Activated CD8-positive, alpha-beta memory T cell treated with anti-CD3 and anti-CD28 coated beads, Interleukin-2, amount 10 ng/mL, durations not matched to agents 7 days and 5 days (primary cell): ENCODE data around the gene FAM171A1. TPM values are rescaled to one million over a fixed set of nuclear protein-coding genes. Genes with fewer than 3 reads are reported as not detected.

Experiments used
- ATAC-seq: fragments of 150-1000 bp; cut with Tn5 transposase; one replicate; pipeline ENCODE4 v1.10.0; 2021; ENCODE audit warnings: moderate library complexity
- CTCF ChIA-PET: fragments of 350-600 bp; sonication (Branson Sonifier 250); formaldehyde crosslinking; loops from one replicate; lab custom pipeline; 2021; ENCODE audit warnings: antibody characterized with exemption; lab: Charles Lee
- DNase-seq: peaks from one replicate; pipeline ENCODE4 v3.0.0-alpha.2; 2020
- H3K27ac Mint-ChIP-seq: one replicate; pipeline ENCODE4 v1.8.0; 2021; ENCODE audit warnings: mild to moderate bottlenecking, mixed read lengths
- H3K27me3 Mint-ChIP-seq: one replicate; pipeline ENCODE4 v1.8.0; 2021; ENCODE audit warnings: mixed read lengths
- H3K36me3 Mint-ChIP-seq: one replicate; pipeline ENCODE4 v1.8.0; 2021; ENCODE audit warnings: mild to moderate bottlenecking, mixed read lengths
- H3K4me1 Mint-ChIP-seq: one replicate; pipeline ENCODE4 v1.8.0; 2021; ENCODE audit warnings: mixed read lengths
- H3K4me3 Mint-ChIP-seq: one replicate; pipeline ENCODE4 v1.8.0; 2021; ENCODE audit warnings: mild to moderate bottlenecking, moderate library complexity, mixed read lengths
- H3K9me3 Mint-ChIP-seq: one replicate; pipeline ENCODE4 v1.8.0; 2022; ENCODE audit warnings: low read depth, mixed read lengths
- total RNA-seq, 2 experiments: library from RNA; stranded (reverse); gene quantifications; one replicate each; pipeline ENCODE4 v1.2.3, GENCODE V29; 2021

The FAM171A1 gene
- total RNA-seq, 2 experiments from 2014 or later: 0.68 to 2.9 TPM

DNA sequence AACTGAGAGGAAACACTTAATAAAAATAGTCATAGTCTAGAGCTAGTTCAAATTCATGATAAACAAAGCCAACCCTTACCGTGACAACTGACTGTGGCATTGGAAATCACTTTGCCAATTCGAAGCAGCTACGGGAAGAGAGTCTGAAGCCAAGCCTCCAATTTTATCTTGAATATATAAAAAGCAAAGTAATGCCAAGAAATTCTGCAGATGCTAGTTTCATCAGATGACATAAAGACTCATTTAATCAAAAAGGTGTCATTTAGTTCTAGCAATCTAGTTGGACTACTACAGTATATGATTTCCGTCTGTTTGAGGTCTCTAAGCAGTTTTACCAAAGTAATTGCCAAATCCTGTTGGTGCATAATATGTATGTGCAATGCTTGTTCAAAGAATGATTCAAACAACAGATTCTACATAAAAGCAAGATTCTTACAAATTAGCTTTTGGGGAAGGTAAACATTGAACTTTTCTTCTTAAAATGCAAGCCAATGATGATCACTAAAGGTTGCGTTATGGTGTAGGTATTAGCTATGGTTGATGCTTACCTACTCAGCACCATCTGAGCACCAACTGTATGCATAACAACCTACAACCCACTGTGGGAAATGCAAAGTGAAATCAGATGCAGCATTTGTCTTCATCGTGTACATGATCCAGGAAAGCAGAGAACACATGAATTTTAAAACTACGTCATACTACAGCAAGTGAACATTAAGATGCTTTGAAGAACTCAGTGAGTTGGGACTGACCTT lies 2.8 kb downstream of the FAM171A1 start:
- Mint-ChIP-seq H3K36me3 (no peaks in the 10 kb centered on the region), H3K27me3 (peaks cover 55% of the 10 kb centered on the region), H3K4me3 (no peak overlapping the region), H3K9me3 (no peaks in the 10 kb centered on the region), H3K4me1 (peaks cover 5% of the 10 kb centered on the region), H3K27ac (no peak overlapping the region)
- no peak for ATAC-seq
- CTCF ChIA-PET: interaction anchor here (1.2 kb wide), 1 partner anchor 22 kb away, joined by 3 read pairs; no protein-coding TSS in a partner anchor
- DNase-seq: no peak

DNA sequence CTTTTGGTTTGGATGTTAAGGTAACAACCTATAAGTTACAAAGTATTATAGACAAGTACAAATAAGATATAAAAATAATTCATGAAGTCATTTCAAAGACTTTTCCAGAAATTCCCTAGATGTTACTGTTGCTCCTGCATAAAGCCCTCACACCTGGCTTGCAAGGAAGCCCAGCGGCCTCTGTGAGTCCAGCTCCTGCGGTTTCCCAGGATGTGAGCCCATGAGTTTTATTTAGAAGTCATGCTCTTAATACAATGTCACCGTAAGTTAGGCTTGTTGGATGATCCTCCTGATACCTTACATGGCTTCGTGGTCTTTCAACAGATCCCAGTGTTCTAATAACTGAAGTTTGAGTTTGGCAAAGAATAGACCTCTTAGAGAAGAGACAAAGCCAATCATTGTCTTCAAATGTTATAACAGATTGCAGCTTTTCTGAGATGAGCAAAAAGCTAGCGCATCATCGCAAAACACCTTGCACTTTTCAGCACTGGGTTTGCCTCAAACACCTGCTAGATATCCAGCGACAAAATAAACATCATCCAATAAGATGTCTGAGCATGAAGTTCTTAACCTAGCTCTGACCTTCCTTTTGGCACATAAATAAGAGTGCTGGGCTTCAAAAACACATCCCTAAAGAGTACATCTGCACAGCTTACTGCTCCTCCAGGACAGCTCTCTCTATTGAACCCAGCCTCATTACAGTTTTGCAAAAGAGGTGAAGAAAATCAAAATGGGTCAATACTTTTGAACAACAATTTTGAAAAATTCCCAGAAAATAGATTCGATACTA lies 3.6 kb downstream of the FAM171A1 start:
- Mint-ChIP-seq H3K27me3 (peaks cover 54% of the 10 kb centered on the region), H3K4me1 (peaks cover 5% of the 10 kb centered on the region), H3K27ac (no peak overlapping the region), H3K9me3 (no peaks in the 10 kb centered on the region), H3K36me3 (no peaks in the 10 kb centered on the region), H3K4me3 (no peak overlapping the region)
- DNase-seq (no peak), ATAC-seq (no peak)
- CTCF ChIA-PET: interaction anchor here (1.2 kb wide), 1 partner anchor 21 kb away, joined by 3 read pairs; no protein-coding TSS in a partner anchor

DNA sequence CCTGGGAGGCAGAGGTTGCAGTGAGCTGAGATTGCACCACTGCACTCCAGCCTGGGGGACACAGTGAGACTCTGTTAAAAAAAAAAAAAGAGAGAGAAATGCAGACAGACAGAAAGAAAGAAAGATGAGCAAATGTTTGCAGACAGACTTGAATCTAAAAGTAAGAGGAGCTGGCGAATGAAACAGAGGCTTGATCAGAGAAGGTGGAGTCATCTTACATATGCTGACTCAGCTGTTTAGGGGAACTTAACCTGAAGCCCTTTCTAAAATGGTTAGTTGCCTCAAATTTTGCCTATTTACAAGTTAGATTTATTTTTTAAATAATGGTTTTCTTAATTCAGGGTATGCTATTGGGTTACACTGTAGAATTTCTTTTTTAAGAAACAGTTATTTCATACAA lies 5.4 kb downstream of the FAM171A1 start:
- H3K4me1 Mint-ChIP-seq: peaks cover 8% of the 10 kb centered on the region
- CTCF ChIA-PET: no interaction called here

DNA sequence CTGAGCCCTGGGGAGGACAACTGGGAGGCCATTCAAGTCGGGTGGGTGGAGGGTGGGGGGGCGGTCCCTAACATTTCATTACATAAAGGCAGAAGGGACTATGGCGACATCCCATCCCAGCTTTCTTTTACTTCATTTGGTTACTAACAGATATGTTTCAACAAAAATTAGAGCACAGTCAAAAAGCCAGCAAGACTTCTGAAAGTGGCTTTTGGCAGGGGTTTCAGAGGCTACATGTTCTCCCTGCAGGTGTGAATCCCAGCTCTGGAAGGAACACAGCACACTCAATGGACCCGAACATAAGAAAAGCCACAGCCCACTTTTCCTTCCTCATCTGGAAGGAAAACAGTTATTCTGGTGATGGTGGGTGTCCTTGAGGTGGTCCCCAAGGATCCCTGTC lies 7.1 kb downstream of the FAM171A1 start:
- Mint-ChIP-seq H3K36me3 (no peaks in the 10 kb centered on the region), H3K4me1 (peaks cover 8% of the 10 kb centered on the region), H3K9me3 (no peaks in the 10 kb centered on the region), H3K27me3 (peaks cover 50% of the 10 kb centered on the region), H3K27ac (no peak overlapping the region), H3K4me3 (no peak overlapping the region)
- CTCF ChIA-PET: interaction anchor here (0.6 kb wide), 1 partner anchor 16 kb away, joined by 3 read pairs; no protein-coding TSS in a partner anchor
- no peak for ATAC-seq
- DNase-seq: no peak

More for the DNA sequence above, 5.4 kb downstream of the FAM171A1 start:
- no peaks in the 10 kb centered on the region for H3K36me3 Mint-ChIP-seq
- H3K9me3 Mint-ChIP-seq: no peaks in the 10 kb centered on the region
- no peak overlapping the region for H3K4me3 Mint-ChIP-seq
- ATAC-seq: no peak
- peaks cover 49% of the 10 kb centered on the region for H3K27me3 Mint-ChIP-seq
- H3K27ac Mint-ChIP-seq: no peak overlapping the region
- no peak for DNase-seq

DNA sequence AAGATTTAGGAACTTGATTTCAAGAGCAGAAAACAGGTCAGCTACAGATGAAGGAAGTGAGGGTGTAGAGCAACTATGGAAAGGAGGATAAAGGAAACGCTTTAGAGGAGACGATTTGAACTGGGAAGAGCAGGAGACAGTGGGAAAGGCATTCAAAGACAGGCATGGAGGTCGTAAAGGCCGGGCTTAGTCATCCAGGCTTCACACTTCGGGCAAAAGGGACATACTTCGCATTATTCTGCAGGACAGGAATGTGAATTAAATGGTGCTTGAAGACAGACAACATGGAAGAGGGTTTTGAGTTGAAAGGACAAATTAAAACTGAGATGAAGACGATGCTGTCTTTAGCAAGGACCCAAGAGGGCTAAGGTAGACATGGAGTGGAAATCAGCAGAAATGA lies 8.1 kb downstream of the FAM171A1 start:
- ATAC-seq (no peak), DNase-seq (no peak)
- CTCF ChIA-PET: interaction anchor here (0.6 kb wide), 1 partner anchor 168 kb away, joined by 3 read pairs; no protein-coding TSS in a partner anchor
- H3K27ac Mint-ChIP-seq: no peak overlapping the region
- H3K9me3 Mint-ChIP-seq: no peaks in the 10 kb centered on the region
- H3K36me3 Mint-ChIP-seq: no peaks in the 10 kb centered on the region
- peaks cover 8% of the 10 kb centered on the region for H3K4me1 Mint-ChIP-seq
- no peak overlapping the region for H3K4me3 Mint-ChIP-seq
- H3K27me3 Mint-ChIP-seq: peaks cover 42% of the 10 kb centered on the region

DNA sequence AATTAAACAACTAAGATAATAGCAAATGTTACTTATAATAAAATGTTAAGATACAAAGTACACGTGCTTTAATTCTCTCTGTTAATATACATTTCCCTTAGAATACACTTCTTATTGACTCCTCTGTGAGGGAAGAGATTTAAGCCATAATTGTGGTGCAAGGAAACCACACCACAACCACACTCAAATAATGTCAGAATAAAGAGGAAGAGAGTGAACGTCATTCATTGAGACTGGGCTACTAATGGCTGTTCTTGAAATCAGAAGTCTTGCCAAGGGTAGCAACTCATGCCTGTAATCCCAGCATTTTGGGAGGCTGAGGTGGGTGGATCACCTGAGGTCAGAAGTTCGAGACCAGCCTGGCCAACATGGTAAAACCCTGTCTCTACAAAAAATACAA lies 10.0 kb downstream of the FAM171A1 start:
- Mint-ChIP-seq H3K36me3 (no peaks in the 10 kb centered on the region), H3K4me3 (no peak overlapping the region), H3K9me3 (no peaks in the 10 kb centered on the region), H3K27ac (no peak overlapping the region), H3K27me3 (peaks cover 34% of the 10 kb centered on the region), H3K4me1 (peaks cover 8% of the 10 kb centered on the region)
- ATAC-seq: no peak
- DNase-seq: no peak
- CTCF ChIA-PET: no interaction called here

DNA sequence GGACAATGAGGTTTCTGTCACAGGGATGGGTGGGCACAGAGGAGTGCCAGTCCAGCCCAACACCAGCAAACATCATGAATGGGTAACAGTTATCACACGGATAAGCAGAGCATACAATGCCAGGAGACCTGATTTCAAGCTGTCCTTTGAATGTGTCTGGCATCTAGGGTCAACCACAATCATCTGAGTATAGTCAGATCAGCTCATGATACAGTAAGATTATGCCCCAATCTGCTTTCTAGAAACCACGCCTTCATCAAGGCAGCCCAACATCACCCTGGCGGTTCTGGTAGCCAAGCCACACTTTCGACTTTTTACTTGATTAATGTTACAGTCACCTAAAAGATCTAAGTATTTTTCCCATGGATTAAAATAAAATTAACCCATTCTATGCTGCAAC lies 10.5 kb downstream of the FAM171A1 start:
- ATAC-seq (no peak), DNase-seq (no peak)
- H3K27me3 Mint-ChIP-seq: peaks cover 34% of the 10 kb centered on the region
- no peaks in the 10 kb centered on the region for H3K9me3 Mint-ChIP-seq
- H3K36me3 Mint-ChIP-seq: no peaks in the 10 kb centered on the region
- CTCF ChIA-PET: no interaction called here
- peaks cover 8% of the 10 kb centered on the region for H3K4me1 Mint-ChIP-seq
- no peak overlapping the region for H3K27ac Mint-ChIP-seq
- H3K4me3 Mint-ChIP-seq: no peak overlapping the region

DNA sequence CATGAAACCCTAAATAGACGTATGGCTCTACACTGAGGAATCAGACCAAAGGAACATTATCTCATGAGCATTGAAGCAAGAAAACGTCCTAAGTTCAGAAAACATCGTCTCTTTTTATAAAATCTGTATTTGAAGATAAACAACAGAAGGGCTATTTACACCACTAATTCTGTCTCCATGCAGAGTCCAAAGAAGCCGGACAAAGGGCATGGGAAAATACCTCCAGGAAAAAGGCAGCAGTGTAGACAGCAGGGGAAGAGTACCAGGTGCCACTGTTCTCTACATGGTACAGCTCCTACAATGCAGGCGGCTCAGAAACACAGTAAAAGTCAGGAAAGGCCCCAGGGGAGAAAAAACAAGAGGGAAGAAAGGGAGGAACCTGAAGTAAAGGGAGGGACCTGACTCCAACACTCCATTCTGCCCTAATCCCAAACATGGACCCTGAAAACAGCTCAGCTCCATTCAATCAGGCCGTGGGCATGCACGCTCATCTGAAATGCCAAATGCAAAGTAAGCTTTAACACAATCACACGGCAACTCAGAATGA lies 17.5 kb downstream of the FAM171A1 start:
- DNase-seq (no peak), ATAC-seq (no peak)
- H3K36me3 Mint-ChIP-seq: no peaks in the 10 kb centered on the region
- CTCF ChIA-PET: no interaction called here
- H3K27me3 Mint-ChIP-seq: peaks cover 27% of the 10 kb centered on the region
- H3K4me3 Mint-ChIP-seq: no peak overlapping the region
- no peaks in the 10 kb centered on the region for H3K9me3 Mint-ChIP-seq
- no peaks in the 10 kb centered on the region for H3K4me1 Mint-ChIP-seq
- no peak overlapping the region for H3K27ac Mint-ChIP-seq

DNA sequence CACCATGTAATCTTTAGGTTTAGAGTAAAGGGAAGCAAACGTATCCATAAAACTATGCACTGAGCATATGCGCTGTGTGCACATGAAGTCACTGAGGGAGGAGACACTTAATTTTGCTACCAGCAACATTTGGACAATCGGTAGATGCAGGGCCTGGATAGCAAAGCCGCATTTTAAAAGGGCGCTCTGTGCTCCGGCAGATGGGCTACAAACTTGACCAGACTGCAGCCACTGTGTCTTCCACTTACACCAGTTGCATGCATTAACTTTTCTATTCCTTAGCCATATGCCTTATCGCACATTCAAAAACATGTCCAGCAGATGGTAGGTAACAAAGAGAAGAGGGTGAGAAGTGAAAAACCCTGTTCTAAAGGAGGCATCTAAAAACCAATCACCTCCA lies 18.3 kb downstream of the FAM171A1 start:
- DNase-seq (no peak), ATAC-seq (no peak)
- Mint-ChIP-seq H3K9me3 (no peaks in the 10 kb centered on the region), H3K4me3 (no peak overlapping the region), H3K27ac (no peak overlapping the region), H3K27me3 (peaks cover 27% of the 10 kb centered on the region), H3K4me1 (no peaks in the 10 kb centered on the region), H3K36me3 (no peaks in the 10 kb centered on the region)
- CTCF ChIA-PET: no interaction called here

DNA sequence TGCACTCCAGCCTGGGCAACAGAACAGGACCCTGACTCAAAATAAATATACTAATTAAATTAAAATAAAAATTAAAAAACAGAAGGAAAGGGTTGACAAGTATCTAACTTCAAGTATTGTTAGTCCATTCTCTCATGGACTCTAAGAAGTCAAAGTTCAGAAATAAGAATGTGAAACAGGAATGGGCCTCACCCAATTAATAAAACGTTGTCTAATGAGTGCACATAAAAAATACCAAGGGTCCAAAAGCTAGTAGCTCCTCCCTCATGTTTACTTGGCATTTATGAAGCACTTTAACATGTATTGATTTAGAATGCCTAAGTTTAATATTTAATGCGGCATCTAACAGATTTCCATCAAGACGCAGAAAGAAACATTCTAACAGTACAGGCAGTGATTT lies 18.9 kb downstream of the FAM171A1 start:
- ATAC-seq: no peak
- Mint-ChIP-seq H3K4me1 (no peaks in the 10 kb centered on the region), H3K4me3 (no peak overlapping the region), H3K27ac (no peak overlapping the region), H3K36me3 (no peaks in the 10 kb centered on the region), H3K27me3 (peaks cover 27% of the 10 kb centered on the region), H3K9me3 (no peaks in the 10 kb centered on the region)
- DNase-seq: no peak
- CTCF ChIA-PET: no interaction called here

DNA sequence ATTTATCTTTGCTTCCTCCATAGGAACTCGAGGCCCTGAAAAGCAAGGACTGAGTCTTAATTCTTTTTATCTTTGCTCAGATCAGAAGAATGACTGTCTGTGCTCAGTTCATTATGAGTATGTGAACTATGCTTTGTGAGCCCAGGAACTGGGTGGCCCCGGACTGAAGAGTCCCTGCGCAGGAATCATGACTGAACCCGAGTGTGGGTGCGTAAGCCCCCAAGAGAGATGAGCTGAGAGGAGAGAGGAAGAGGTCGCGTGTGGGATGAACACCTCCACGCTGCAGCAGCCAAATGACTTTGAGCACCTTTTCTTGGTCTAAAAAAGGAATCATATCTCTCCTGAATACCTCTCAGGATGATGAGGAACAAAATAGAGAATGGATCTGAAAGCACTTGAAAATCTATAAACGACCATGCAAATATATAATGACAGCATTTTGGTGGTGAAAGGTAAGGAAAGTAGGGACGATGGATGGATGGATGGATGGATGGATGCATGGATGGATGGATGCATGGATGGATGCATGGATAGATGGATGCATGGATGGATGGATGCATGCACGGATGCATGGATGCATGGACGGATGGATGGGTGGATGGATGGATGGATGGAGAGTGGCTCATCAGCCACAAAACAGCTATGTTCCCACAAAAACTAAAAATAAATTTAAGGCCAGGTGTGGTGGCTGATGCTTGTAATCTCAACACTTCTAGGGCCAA lies 19.8 kb downstream of the FAM171A1 start:
- H3K9me3 Mint-ChIP-seq: no peaks in the 10 kb centered on the region
- H3K36me3 Mint-ChIP-seq: no peaks in the 10 kb centered on the region
- CTCF ChIA-PET: interaction anchor here (1.0 kb wide), 1 partner anchor 12 kb away, joined by 3 read pairs; no protein-coding TSS in a partner anchor
- H3K4me1 Mint-ChIP-seq: no peaks in the 10 kb centered on the region
- H3K27ac Mint-ChIP-seq: no peak overlapping the region
- peaks cover 31% of the 10 kb centered on the region for H3K27me3 Mint-ChIP-seq
- no peak overlapping the region for H3K4me3 Mint-ChIP-seq
- DNase-seq (no peak), ATAC-seq (no peak)

DNA sequence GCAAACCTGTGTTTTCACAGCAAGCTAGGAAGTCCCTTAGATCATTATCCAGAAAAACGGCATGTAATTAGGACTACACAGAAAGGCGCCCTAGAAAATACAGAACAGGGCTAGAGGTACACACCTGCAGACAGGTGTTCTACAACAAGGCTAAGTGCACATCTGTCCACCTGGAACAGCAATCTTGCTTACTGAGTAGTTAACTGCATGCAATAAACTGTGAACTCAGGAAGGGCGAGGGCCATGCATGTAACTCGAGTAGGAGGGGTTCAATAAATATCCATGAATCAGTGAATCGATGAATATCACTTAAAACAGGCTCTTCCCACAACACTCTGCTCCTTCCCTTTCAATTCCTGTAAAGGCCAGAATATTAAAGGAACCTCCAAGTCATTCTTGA lies 22.0 kb downstream of the FAM171A1 start:
- H3K27ac Mint-ChIP-seq: no peak overlapping the region
- no peaks in the 10 kb centered on the region for H3K4me1 Mint-ChIP-seq
- H3K36me3 Mint-ChIP-seq: no peaks in the 10 kb centered on the region
- ATAC-seq: no peak
- H3K4me3 Mint-ChIP-seq: no peak overlapping the region
- no peak for DNase-seq
- CTCF ChIA-PET: no interaction called here
- no peaks in the 10 kb centered on the region for H3K9me3 Mint-ChIP-seq
- H3K27me3 Mint-ChIP-seq: peaks cover 43% of the 10 kb centered on the region

DNA sequence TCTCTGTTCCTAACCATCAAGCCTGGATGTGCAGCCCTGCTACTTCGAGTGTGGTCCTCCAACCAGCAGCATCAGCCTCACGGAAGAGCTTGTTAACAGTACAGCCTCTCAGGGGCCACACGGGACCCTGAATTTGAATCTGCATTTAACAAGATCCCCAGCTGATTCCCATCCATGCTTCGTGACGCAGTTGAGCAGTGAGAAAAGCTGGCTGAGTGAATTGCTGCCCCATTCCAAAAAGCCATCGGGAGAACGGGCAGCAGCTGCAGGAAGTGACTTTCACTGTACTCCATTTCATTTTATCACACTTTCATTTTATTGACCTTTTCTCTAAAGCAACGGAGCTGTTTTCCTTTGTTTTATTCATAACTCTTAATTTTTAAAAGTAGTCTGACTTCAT lies 22.5 kb downstream of the FAM171A1 start:
- H3K27me3 Mint-ChIP-seq: peaks cover 45% of the 10 kb centered on the region
- CTCF ChIA-PET: no interaction called here
- no peaks in the 10 kb centered on the region for H3K9me3 Mint-ChIP-seq
- H3K4me1 Mint-ChIP-seq: no peaks in the 10 kb centered on the region
- H3K36me3 Mint-ChIP-seq: no peaks in the 10 kb centered on the region
- no peak overlapping the region for H3K27ac Mint-ChIP-seq
- DNase-seq (no peak), ATAC-seq (no peak)
- H3K4me3 Mint-ChIP-seq: no peak overlapping the region
